ENCODE measurements around the gene PROM1. TPM values are rescaled to one million over a fixed set of nuclear protein-coding genes. Genes with fewer than 3 reads are reported as not detected.

Gene PROM1
- polyA plus RNA-seq, 1 donor from 2014 or later = 1.1 TPM

DNA sequence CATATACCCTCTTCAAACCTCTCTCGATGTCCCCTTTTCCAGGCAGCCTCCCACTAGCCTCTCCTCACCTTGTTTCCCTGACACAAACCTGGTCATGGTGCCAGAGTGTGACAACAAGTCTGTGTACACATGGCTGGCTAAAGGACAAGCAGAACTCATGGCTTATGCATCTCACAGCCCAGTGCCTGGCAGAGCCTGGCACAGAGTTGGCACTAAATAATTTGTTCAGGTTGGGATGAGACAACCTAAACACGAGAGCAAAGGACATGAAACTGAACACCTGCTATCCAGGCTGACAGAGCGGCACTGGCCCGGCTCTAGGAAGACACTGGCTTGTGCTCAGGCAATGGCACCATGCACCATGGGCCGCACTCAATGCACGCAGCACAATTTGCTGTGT is 72.7 kb downstream of the PROM1 start:
- H3K4me2 ChIP-seq (ENCODE audit: low read length) = no peak overlapping the region
- no peaks in the 10 kb centered on the region for H3K9me3 ChIP-seq (ENCODE audit: low read length)
- H3K79me2 ChIP-seq (replicated peaks; ENCODE audit: insufficient read depth, low read length) = no peaks in the 10 kb centered on the region
- TF ChIP-seq TAF1 (IDR thresholded peaks at IDR 0.05; ENCODE audit: low read depth) (no peak), RAD21 (conservative IDR thresholded peaks at IDR 0.05) (no peak), EZH2 (IDR thresholded peaks at IDR 0.05; ENCODE audit: borderline replicate concordance, insufficient read depth, low read length, poor library complexity, severe bottlenecking) (no peak), MXI1 (conservative IDR thresholded peaks at IDR 0.05; ENCODE audit: poor library complexity, severe bottlenecking) (no peak), SMC3 (conservative IDR thresholded peaks at IDR 0.05; ENCODE audit: poor library complexity) (no peak), POLR2AphosphoS5 (IDR thresholded peaks at IDR 0.05) (no peak), EP300 (conservative IDR thresholded peaks at IDR 0.05; ENCODE audit: poor library complexity, severe bottlenecking) (no peak)
- no peak overlapping the region for H3K27ac ChIP-seq (ENCODE audit: low read length)
- no peak overlapping the region for H2AFZ ChIP-seq (ENCODE audit: low read depth, low read length)
- no peak overlapping the region for H3K4me3 ChIP-seq (ENCODE audit: low read length)
- H3K9ac ChIP-seq (ENCODE audit: low read length) = no peak overlapping the region
- H4K20me1 ChIP-seq (ENCODE audit: insufficient read depth) = no peaks in the 10 kb centered on the region
- H3K9me2 ChIP-seq (ENCODE audit: insufficient read depth, low read length) = no peaks in the 10 kb centered on the region
- H3K36me3 ChIP-seq (ENCODE audit: insufficient read depth, low read length) = no peaks in the 10 kb centered on the region
- H3K27me3 ChIP-seq (ENCODE audit: insufficient read depth, low read depth, low read length) = no peaks in the 10 kb centered on the region
- H3F3A ChIP-seq (ENCODE audit: insufficient read depth, low read length, poor library complexity, severe bottlenecking) = no peaks in the 10 kb centered on the region

DNA sequence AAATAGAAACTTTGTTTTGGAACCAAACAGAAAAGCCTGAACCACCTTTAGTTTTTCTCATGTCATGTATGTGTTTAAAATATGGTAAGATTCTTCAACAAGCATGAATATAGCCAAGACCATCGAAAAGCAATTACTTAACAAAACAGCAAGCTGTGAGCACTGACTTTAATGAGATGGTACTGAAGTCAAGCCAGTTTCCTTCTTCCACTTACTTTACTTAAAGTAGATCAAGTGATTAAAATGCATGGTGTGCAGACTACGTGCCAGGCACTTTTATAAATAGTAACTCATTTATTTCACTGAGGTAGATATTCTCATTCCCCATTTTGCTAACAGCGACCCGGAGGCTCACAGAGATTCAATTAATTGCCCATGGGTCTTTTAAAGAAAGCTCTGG is 74.7 kb downstream of the PROM1 start:
- no peaks in the 10 kb centered on the region for H3K9me2 ChIP-seq (ENCODE audit: insufficient read depth, low read length)
- no peak overlapping the region for H2AFZ ChIP-seq (ENCODE audit: low read depth, low read length)
- H4K20me1 ChIP-seq (ENCODE audit: insufficient read depth) = no peaks in the 10 kb centered on the region
- H3K4me3 ChIP-seq (ENCODE audit: low read length) = no peak overlapping the region
- no peak for TF ChIP-seq POLR2AphosphoS5 (IDR thresholded peaks at IDR 0.05)
- TF ChIP-seq, protein P1, sequence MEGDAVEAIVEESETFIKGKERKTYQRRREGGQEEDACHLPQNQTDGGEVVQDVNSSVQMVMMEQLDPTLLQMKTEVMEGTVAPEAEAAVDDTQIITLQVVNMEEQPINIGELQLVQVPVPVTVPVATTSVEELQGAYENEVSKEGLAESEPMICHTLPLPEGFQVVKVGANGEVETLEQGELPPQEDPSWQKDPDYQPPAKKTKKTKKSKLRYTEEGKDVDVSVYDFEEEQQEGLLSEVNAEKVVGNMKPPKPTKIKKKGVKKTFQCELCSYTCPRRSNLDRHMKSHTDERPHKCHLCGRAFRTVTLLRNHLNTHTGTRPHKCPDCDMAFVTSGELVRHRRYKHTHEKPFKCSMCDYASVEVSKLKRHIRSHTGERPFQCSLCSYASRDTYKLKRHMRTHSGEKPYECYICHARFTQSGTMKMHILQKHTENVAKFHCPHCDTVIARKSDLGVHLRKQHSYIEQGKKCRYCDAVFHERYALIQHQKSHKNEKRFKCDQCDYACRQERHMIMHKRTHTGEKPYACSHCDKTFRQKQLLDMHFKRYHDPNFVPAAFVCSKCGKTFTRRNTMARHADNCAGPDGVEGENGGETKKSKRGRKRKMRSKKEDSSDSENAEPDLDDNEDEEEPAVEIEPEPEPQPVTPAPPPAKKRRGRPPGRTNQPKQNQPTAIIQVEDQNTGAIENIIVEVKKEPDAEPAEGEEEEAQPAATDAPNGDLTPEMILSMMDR (IDR thresholded peaks at IDR 0.05; ENCODE audit: poor library complexity, severe bottlenecking) = no peak
- no peak for TF ChIP-seq MXI1 (conservative IDR thresholded peaks at IDR 0.05; ENCODE audit: poor library complexity, severe bottlenecking)
- TF ChIP-seq EZH2 (IDR thresholded peaks at IDR 0.05; ENCODE audit: borderline replicate concordance, insufficient read depth, low read length, poor library complexity, severe bottlenecking) = no peak
- no peak for TF ChIP-seq SMC3 (conservative IDR thresholded peaks at IDR 0.05; ENCODE audit: poor library complexity)
- TF ChIP-seq, protein P2, sequence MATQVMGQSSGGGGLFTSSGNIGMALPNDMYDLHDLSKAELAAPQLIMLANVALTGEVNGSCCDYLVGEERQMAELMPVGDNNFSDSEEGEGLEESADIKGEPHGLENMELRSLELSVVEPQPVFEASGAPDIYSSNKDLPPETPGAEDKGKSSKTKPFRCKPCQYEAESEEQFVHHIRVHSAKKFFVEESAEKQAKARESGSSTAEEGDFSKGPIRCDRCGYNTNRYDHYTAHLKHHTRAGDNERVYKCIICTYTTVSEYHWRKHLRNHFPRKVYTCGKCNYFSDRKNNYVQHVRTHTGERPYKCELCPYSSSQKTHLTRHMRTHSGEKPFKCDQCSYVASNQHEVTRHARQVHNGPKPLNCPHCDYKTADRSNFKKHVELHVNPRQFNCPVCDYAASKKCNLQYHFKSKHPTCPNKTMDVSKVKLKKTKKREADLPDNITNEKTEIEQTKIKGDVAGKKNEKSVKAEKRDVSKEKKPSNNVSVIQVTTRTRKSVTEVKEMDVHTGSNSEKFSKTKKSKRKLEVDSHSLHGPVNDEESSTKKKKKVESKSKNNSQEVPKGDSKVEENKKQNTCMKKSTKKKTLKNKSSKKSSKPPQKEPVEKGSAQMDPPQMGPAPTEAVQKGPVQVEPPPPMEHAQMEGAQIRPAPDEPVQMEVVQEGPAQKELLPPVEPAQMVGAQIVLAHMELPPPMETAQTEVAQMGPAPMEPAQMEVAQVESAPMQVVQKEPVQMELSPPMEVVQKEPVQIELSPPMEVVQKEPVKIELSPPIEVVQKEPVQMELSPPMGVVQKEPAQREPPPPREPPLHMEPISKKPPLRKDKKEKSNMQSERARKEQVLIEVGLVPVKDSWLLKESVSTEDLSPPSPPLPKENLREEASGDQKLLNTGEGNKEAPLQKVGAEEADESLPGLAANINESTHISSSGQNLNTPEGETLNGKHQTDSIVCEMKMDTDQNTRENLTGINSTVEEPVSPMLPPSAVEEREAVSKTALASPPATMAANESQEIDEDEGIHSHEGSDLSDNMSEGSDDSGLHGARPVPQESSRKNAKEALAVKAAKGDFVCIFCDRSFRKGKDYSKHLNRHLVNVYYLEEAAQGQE (IDR thresholded peaks at IDR 0.05; ENCODE audit: borderline replicate concordance) = no peak
- TF ChIP-seq RAD21 (conservative IDR thresholded peaks at IDR 0.05) = no peak
- no peak for TF ChIP-seq TAF1 (IDR thresholded peaks at IDR 0.05; ENCODE audit: low read depth)
- no peak for TF ChIP-seq EP300 (conservative IDR thresholded peaks at IDR 0.05; ENCODE audit: poor library complexity, severe bottlenecking)
- H3K9ac ChIP-seq (ENCODE audit: low read length) = no peak overlapping the region
- no peaks in the 10 kb centered on the region for H3K36me3 ChIP-seq (ENCODE audit: insufficient read depth, low read length)
- H3F3A ChIP-seq (ENCODE audit: insufficient read depth, low read length, poor library complexity, severe bottlenecking) = no peaks in the 10 kb centered on the region
- H3K27me3 ChIP-seq (ENCODE audit: insufficient read depth, low read depth, low read length) = no peaks in the 10 kb centered on the region
- no peak overlapping the region for H3K27ac ChIP-seq (ENCODE audit: low read length)
- no peaks in the 10 kb centered on the region for H3K79me2 ChIP-seq (replicated peaks; ENCODE audit: insufficient read depth, low read length)
- H3K9me3 ChIP-seq (ENCODE audit: low read length) = no peaks in the 10 kb centered on the region
- H3K4me2 ChIP-seq (ENCODE audit: low read length) = no peak overlapping the region
